Omental fat pad (tissue), 4 donors: ENCODE results near the gene PTPRG. TPM values are rescaled to one million over a fixed set of nuclear protein-coding genes. Genes with fewer than 3 reads are reported as not detected.

Experiments used
- ATAC-seq: fragments of 150-250 bp; one replicate; pipeline ENCODE4 v1.9.1; 2016; ENCODE audit warnings: mild to moderate bottlenecking, moderate library complexity; ENCODE audit not compliant: low FRiP score
- DNase-seq: peaks from one replicate; pipeline ENCODE4 v3.0.0-alpha.2; 2019; ENCODE audit warnings: low spot score
- total RNA-seq, 4 donors: library from RNA; depleted of rRNA; stranded (reverse); fragments of >200 nt; gene quantifications; one replicate each; pipeline ENCODE4 v1.1.0, GENCODE V29; 2016
- TF ChIP-seq, protein P1 (sequence below), 3 donors: fragments of 450-650 bp; IDR thresholded peaks; one replicate each; pipeline ENCODE4 v1.5.1; 2016 to 2017; ENCODE audit warnings: antibody characterized with exemption in 3 of 3, mild to moderate bottlenecking in 3 of 3, moderate library complexity in 2 of 3

The PTPRG gene
- total RNA-seq, 4 donors from 2014 or later: 90.0 to 172 (median 104) TPM

GRCh38 chr3:61997101-61997500 lies 435.7 kb downstream of the PTPRG start:
- TF ChIP-seq, protein P1, sequence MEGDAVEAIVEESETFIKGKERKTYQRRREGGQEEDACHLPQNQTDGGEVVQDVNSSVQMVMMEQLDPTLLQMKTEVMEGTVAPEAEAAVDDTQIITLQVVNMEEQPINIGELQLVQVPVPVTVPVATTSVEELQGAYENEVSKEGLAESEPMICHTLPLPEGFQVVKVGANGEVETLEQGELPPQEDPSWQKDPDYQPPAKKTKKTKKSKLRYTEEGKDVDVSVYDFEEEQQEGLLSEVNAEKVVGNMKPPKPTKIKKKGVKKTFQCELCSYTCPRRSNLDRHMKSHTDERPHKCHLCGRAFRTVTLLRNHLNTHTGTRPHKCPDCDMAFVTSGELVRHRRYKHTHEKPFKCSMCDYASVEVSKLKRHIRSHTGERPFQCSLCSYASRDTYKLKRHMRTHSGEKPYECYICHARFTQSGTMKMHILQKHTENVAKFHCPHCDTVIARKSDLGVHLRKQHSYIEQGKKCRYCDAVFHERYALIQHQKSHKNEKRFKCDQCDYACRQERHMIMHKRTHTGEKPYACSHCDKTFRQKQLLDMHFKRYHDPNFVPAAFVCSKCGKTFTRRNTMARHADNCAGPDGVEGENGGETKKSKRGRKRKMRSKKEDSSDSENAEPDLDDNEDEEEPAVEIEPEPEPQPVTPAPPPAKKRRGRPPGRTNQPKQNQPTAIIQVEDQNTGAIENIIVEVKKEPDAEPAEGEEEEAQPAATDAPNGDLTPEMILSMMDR (IDR thresholded peaks at IDR 0.05): no peak
- ATAC-seq (no peak), DNase-seq (no peak)

- DNase-seq (no peak), ATAC-seq (no peak)
- TF ChIP-seq, protein P1 (IDR thresholded peaks at IDR 0.05): no peak
Measured at GRCh38 chr3:62003835-62004234, 442.5 kb downstream of the PTPRG start.

- TF ChIP-seq, protein P1 (IDR thresholded peaks at IDR 0.05): no peak
- no peak for ATAC-seq
- DNase-seq: no peak
Measured at GRCh38 chr3:62007036-62007435, 445.7 kb downstream of the PTPRG start.

DNA sequence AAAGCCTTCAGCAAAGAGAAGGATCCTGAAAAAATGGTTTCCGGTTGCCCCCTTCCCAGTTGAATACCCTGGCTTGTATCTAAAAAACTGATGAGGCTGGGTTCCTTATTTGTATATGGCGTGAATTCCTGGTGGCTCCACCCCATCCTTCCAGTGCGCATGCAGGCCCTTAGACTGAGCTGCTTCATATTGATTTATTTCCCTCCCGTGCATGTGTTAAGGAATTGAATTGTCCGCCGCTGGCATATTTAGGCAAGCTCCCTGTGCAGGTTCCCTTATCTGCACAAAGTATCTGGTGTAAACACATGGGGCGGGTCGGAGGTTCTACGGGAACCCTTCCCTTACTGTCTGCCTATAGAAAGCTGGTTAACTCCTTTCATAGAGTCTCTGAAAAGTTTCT lies 449.6 kb downstream of the PTPRG start:
- TF ChIP-seq, protein P1 (IDR thresholded peaks at IDR 0.05): no peak
- DNase-seq: no peak
- ATAC-seq: no peak

- no peak for ATAC-seq
- TF ChIP-seq, protein P1 (IDR thresholded peaks at IDR 0.05): no peak
- no peak for DNase-seq
Measured at GRCh38 chr3:62011666-62012065, 450.3 kb downstream of the PTPRG start.

GRCh38 chr3:62013951-62014350 lies 452.6 kb downstream of the PTPRG start:
- TF ChIP-seq, protein P1 (IDR thresholded peaks at IDR 0.05): no peak
- ATAC-seq (no peak), DNase-seq (no peak)

- no peak for DNase-seq
- TF ChIP-seq, protein P1 (IDR thresholded peaks at IDR 0.05): no peak
- no peak for ATAC-seq
Measured at GRCh38 chr3:62015111-62015510, 453.7 kb downstream of the PTPRG start.
